ENCODE results near the gene PAMR1.

DNA sequence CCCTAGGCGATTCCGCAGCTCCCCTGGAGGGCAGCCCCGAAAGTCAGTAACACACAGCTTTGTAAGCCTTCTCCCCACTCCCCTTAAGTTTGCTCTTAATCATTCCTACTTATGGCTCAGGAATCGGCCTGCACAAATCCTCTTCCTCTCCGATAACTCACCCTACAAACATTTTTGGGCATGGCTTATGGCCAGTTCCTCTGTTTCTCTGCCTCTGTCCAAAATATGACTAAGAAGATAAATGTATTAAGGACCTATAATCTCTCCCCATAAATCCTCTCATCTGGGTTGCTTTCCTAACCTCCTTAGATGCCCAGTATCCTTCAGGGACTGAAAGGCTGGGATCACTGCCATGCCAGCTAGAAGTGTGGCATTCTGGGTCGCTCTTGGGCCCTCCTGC is 41.0 kb downstream of the PAMR1 start:
- TF ChIP-seq, protein P1, sequence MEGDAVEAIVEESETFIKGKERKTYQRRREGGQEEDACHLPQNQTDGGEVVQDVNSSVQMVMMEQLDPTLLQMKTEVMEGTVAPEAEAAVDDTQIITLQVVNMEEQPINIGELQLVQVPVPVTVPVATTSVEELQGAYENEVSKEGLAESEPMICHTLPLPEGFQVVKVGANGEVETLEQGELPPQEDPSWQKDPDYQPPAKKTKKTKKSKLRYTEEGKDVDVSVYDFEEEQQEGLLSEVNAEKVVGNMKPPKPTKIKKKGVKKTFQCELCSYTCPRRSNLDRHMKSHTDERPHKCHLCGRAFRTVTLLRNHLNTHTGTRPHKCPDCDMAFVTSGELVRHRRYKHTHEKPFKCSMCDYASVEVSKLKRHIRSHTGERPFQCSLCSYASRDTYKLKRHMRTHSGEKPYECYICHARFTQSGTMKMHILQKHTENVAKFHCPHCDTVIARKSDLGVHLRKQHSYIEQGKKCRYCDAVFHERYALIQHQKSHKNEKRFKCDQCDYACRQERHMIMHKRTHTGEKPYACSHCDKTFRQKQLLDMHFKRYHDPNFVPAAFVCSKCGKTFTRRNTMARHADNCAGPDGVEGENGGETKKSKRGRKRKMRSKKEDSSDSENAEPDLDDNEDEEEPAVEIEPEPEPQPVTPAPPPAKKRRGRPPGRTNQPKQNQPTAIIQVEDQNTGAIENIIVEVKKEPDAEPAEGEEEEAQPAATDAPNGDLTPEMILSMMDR (IDR thresholded peaks at IDR 0.05): no peak
- TF ChIP-seq POLR2AphosphoS5 (IDR thresholded peaks at IDR 0.05): no peak
